H9 (cell line): ENCODE results near the gene TBX19. TPM values are rescaled to one million over a fixed set of nuclear protein-coding genes. Genes with fewer than 3 reads are reported as not detected.

Experiments used
- DNase-seq: peaks from one replicate; pipeline ENCODE4 v3.0.0-alpha.2; 2017
- H2AFZ ChIP-seq: one replicate; pipeline ENCODE4 v1.6.1; 2013; ENCODE audit warnings: mild to moderate bottlenecking, low read length, control low read depth, moderate library complexity
- H2AK5ac ChIP-seq: 2 replicates; pipeline ENCODE4 v1.6.1; 2013; ENCODE audit warnings: low read length, control low read depth, mixed read lengths; ENCODE audit not compliant: insufficient read length
- H2BK120ac ChIP-seq: one replicate; pipeline ENCODE4 v1.6.1; 2013; ENCODE audit warnings: low read depth, mild to moderate bottlenecking, low read length, control low read depth, inconsistent platforms; ENCODE audit not compliant: poor library complexity, severe bottlenecking
- H2BK12ac ChIP-seq: 2 replicates; pipeline ENCODE4 v1.6.1; 2013; ENCODE audit warnings: low read length, control low read depth, mixed read lengths, low read depth; ENCODE audit not compliant: insufficient read length
- H2BK15ac ChIP-seq: 2 replicates; pipeline ENCODE4 v1.6.1; 2013; ENCODE audit warnings: low read depth, low read length, control low read depth
- H2BK20ac ChIP-seq: one replicate; pipeline ENCODE4 v1.6.1; 2013; ENCODE audit warnings: low read depth, mild to moderate bottlenecking, low read length, control low read depth, inconsistent platforms; ENCODE audit not compliant: poor library complexity, severe bottlenecking
- H2BK5ac ChIP-seq: 2 replicates; pipeline ENCODE4 v1.6.1; 2013; ENCODE audit warnings: low read length, control low read depth, mixed read lengths; ENCODE audit not compliant: insufficient read length
- H3K14ac ChIP-seq: 2 replicates; pipeline ENCODE4 v1.6.1; 2013; ENCODE audit warnings: low read length, control low read depth; ENCODE audit not compliant: insufficient read depth
- H3K18ac ChIP-seq: 2 replicates; pipeline ENCODE4 v1.6.1; 2013; ENCODE audit warnings: low read depth, mild to moderate bottlenecking, mixed read lengths, low read length, control low read depth; ENCODE audit not compliant: insufficient read length
- H3K23ac ChIP-seq: 2 replicates; pipeline ENCODE4 v1.6.1; 2013; ENCODE audit warnings: low read length, control low read depth, mixed read lengths, low read depth; ENCODE audit not compliant: insufficient read length
- H3K23me2 ChIP-seq: 2 replicates; pipeline ENCODE4 v1.6.1; 2013; ENCODE audit warnings: low read depth, mild to moderate bottlenecking, mixed read lengths, low read length, control low read depth; ENCODE audit not compliant: insufficient read length, poor library complexity, severe bottlenecking
- H3K27ac ChIP-seq: 2 replicates; pipeline ENCODE4 v1.5.1; 2013; ENCODE audit warnings: low read length, control low read depth, mixed read lengths, low read depth; ENCODE audit not compliant: insufficient read length
- H3K27me3 ChIP-seq: 2 replicates; pipeline ENCODE4 v1.6.1; 2013; ENCODE audit warnings: low read length, control low read depth, inconsistent platforms; ENCODE audit not compliant: insufficient read depth
- H3K4ac ChIP-seq: 2 replicates; pipeline ENCODE4 v1.6.1; 2013; ENCODE audit warnings: low read depth, mild to moderate bottlenecking, control low read depth, inconsistent platforms, low read length, moderate library complexity
- H3K4me1 ChIP-seq: 2 replicates; pipeline ENCODE4 v1.6.1; 2013; ENCODE audit warnings: low read length, control low read depth, inconsistent platforms; ENCODE audit not compliant: insufficient read depth
- H3K4me2 ChIP-seq: 2 replicates; pipeline ENCODE4 v1.6.1; 2013; ENCODE audit warnings: low read length, control low read depth, mixed read lengths; ENCODE audit not compliant: insufficient read length, insufficient read depth
- H3K56ac ChIP-seq: 2 replicates; pipeline ENCODE4 v1.6.1; 2013; ENCODE audit warnings: low read depth, mild to moderate bottlenecking, mixed read lengths, low read length, control low read depth; ENCODE audit not compliant: insufficient read length
- H3K79me1 ChIP-seq: 2 replicates; pipeline ENCODE4 v1.6.1; 2013; ENCODE audit warnings: low read depth, mild to moderate bottlenecking, moderate library complexity, low read length, control low read depth, inconsistent platforms; ENCODE audit not compliant: insufficient read depth, poor library complexity, severe bottlenecking
- H3K79me2 ChIP-seq: 2 replicates; pipeline ENCODE4 v1.6.1; 2013; ENCODE audit warnings: low read length, control low read depth, inconsistent platforms; ENCODE audit not compliant: insufficient read depth
- H3K9ac ChIP-seq: 2 replicates; pipeline ENCODE4 v1.6.1; 2013; ENCODE audit warnings: low read length, control low read depth, mixed read lengths; ENCODE audit not compliant: insufficient read length; ENCODE audit errors: extremely low read depth
- H3K9me3 ChIP-seq: one replicate; pipeline ENCODE4 v1.6.1; 2013; ENCODE audit warnings: low read depth, low read length, inconsistent platforms; ENCODE audit not compliant: control insufficient read depth
- H3T11ph ChIP-seq: one replicate; pipeline ENCODE4 v1.6.1; 2013; ENCODE audit warnings: mild to moderate bottlenecking, low read length, control low read depth, inconsistent platforms
- H4K20me1 ChIP-seq: one replicate; pipeline ENCODE4 v1.6.1; 2013; ENCODE audit not compliant: control insufficient read depth, insufficient read length, insufficient read depth
- H4K5ac ChIP-seq: 2 replicates; pipeline ENCODE4 v1.6.1; 2013; ENCODE audit warnings: low read depth, mild to moderate bottlenecking, mixed read lengths, low read length, control low read depth; ENCODE audit not compliant: insufficient read length
- H4K8ac ChIP-seq: replicated peaks from 2 replicates; pipeline ENCODE4 v1.6.1; 2013; ENCODE audit warnings: low read length, control low read depth, mixed read lengths, low read depth; ENCODE audit not compliant: insufficient read length
- H4K91ac ChIP-seq: 2 replicates; pipeline ENCODE4 v1.6.1; 2013; ENCODE audit warnings: low read depth, mild to moderate bottlenecking, moderate library complexity, mixed read lengths, low read length, control low read depth; ENCODE audit not compliant: insufficient read length
- H3K27ac Mint-ChIP-seq, 3 experiments: 2 replicates in 2 of 3; 3 replicates in 1 of 3; pipeline ENCODE4 v1.8.0; 2020 to 2021; ENCODE audit warnings: mixed read lengths in 3 of 3, mild to moderate bottlenecking in 1 of 3, moderate library complexity in 1 of 3
- H3K27me3 Mint-ChIP-seq: 2 replicates; pipeline ENCODE4 v1.8.0; 2021; ENCODE audit warnings: low read depth, mild to moderate bottlenecking, moderate library complexity, mixed read lengths
- H3K36me3 Mint-ChIP-seq, 3 experiments: 2 replicates in 2 of 3; 3 replicates in 1 of 3; pipeline ENCODE4 v1.8.0; 2020 to 2021; ENCODE audit warnings: low read depth in 3 of 3, mixed read lengths in 3 of 3; ENCODE audit not compliant: insufficient read depth in 1 of 3
- H3K4me1 Mint-ChIP-seq, 2 experiments: 2 replicates each; pipeline ENCODE4 v1.8.0; 2020; ENCODE audit warnings: mixed read lengths in 2 of 2
- H3K4me3 Mint-ChIP-seq, 2 experiments: 2 replicates in 1 of 2; 3 replicates in 1 of 2; pipeline ENCODE4 v1.8.0; 2020 to 2021; ENCODE audit warnings: mild to moderate bottlenecking in 2 of 2, mixed read lengths in 2 of 2, moderate library complexity in 1 of 2
- H3K9me3 Mint-ChIP-seq, 2 experiments: 2 replicates in 1 of 2; 3 replicates in 1 of 2; pipeline ENCODE4 v1.8.0; 2020; ENCODE audit warnings: mild to moderate bottlenecking in 2 of 2, mixed read lengths in 2 of 2, moderate library complexity in 1 of 2
- WGBS: extraction: QIAGEN DNeasy Blood & Tissue Kit; methylation state at CpG from one replicate; pipeline ENCODE4 v1.1.7; 2013; ENCODE audit warnings: missing lambda C conversion rate, low lambda C conversion rate, mixed read lengths; ENCODE audit not compliant: insufficient read length; ENCODE audit errors: extremely low coverage; 5-methylcytosine and 5-hydroxymethylcytosine counted together
- total RNA-seq: library from RNA; stranded (reverse); gene quantifications from 2 replicates; pipeline ENCODE4 v1.2.1, GENCODE V29; 2021
- TF ChIP-seq, protein P1 (sequence below): fragments of 200-600 bp; sonication (generic); conservative IDR thresholded peaks from 3 replicates; pipeline ENCODE4 v1.8.0; 2021; ENCODE audit warnings: antibody characterized with exemption, mild to moderate bottlenecking

TBX19 gene
- total RNA-seq, 1 experiment from 2014 or later, result 0.48 TPM

DNA sequence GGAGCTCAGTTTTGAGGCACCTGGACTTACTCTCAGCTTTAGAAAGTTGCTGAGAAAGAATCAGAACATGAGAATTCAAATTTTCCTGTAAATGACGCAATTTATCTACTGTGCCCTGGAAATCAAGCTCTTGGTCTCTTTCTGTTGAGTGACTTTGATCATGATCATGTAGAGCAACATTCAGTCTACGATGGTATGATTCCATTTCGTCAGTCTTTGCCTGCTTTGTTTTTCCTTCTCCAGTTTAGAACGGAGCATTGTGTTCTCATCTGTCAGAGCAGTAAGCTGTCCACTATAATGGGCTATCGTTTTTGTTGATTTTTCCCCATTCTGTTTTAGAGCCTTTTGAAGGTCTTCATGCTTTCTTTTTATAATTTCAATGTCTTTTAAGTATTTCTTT is 34.2 kb upstream of the TBX19 start:
- H2BK120ac ChIP-seq, result no peak overlapping the region
- H3K4me1 ChIP-seq, result no peaks in the 10 kb centered on the region
- no peak overlapping the region for H3K18ac ChIP-seq
- no peak overlapping the region for H2BK12ac ChIP-seq
- no peaks in the 10 kb centered on the region for H3K27me3 Mint-ChIP-seq
- H2BK20ac ChIP-seq, result no peak overlapping the region
- no peaks in the 10 kb centered on the region for H3K23me2 ChIP-seq
- H2BK5ac ChIP-seq, result no peak overlapping the region
- no peak for DNase-seq
- no peaks in the 10 kb centered on the region for H4K20me1 ChIP-seq
- H3K9me3 Mint-ChIP-seq, result no peaks in the 10 kb centered on the region
- peaks cover 21% of the 10 kb centered on the region in 2 experiments for H3K4me1 Mint-ChIP-seq
- H3T11ph ChIP-seq, result no peak overlapping the region
- TF ChIP-seq, protein P1, sequence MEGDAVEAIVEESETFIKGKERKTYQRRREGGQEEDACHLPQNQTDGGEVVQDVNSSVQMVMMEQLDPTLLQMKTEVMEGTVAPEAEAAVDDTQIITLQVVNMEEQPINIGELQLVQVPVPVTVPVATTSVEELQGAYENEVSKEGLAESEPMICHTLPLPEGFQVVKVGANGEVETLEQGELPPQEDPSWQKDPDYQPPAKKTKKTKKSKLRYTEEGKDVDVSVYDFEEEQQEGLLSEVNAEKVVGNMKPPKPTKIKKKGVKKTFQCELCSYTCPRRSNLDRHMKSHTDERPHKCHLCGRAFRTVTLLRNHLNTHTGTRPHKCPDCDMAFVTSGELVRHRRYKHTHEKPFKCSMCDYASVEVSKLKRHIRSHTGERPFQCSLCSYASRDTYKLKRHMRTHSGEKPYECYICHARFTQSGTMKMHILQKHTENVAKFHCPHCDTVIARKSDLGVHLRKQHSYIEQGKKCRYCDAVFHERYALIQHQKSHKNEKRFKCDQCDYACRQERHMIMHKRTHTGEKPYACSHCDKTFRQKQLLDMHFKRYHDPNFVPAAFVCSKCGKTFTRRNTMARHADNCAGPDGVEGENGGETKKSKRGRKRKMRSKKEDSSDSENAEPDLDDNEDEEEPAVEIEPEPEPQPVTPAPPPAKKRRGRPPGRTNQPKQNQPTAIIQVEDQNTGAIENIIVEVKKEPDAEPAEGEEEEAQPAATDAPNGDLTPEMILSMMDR, result no peak
- no peak overlapping the region for H2BK15ac ChIP-seq
- H3K79me1 ChIP-seq, result no peaks in the 10 kb centered on the region
- H4K5ac ChIP-seq, result no peak overlapping the region
- no peak overlapping the region for H3K14ac ChIP-seq
- peaks cover 11 to 68% (median 51%) of the 10 kb centered on the region in 3 experiments; a peak in 6 of 7 replicates for H3K36me3 Mint-ChIP-seq
- H3K79me2 ChIP-seq, result no peaks in the 10 kb centered on the region
- H3K9me3 ChIP-seq, result no peaks in the 10 kb centered on the region
- H3K27ac ChIP-seq, result no peak overlapping the region
- H3K23ac ChIP-seq, result no peak overlapping the region
- no peak overlapping the region for H2AFZ ChIP-seq
- no peak overlapping the region for H3K27ac Mint-ChIP-seq
- H4K91ac ChIP-seq, result no peak overlapping the region
- no peak overlapping the region for H3K56ac ChIP-seq
- H3K9ac ChIP-seq, result no peak overlapping the region
- no peak overlapping the region for H2AK5ac ChIP-seq
- no peak overlapping the region for H3K4me2 ChIP-seq
- H4K8ac ChIP-seq, result no peak overlapping the region
- H3K4me3 Mint-ChIP-seq, result no peak overlapping the region
- H3K4ac ChIP-seq, result no peak overlapping the region
- H3K27me3 ChIP-seq, result no peaks in the 10 kb centered on the region
- no CpG with 5 or more reads among the region's 5 CpGs for WGBS
